T-helper 17 cell (primary cell): ENCODE results near the gene TMEM223. TPM values are rescaled to one million over a fixed set of nuclear protein-coding genes. Genes with fewer than 3 reads are reported as not detected.
"Not testable (repeated sequence)": the region's sequence is repeated elsewhere in the genome, so short reads cannot be mapped to it uniquely, and the experiment has no call there.

ENCODE experiments used
- ATAC-seq: fragments of 150-1000 bp; cut with Tn5 transposase; 2 replicates; pipeline ENCODE4 v1.10.0; 2021; ENCODE audit warnings: mild to moderate bottlenecking, moderate library complexity
- DNase-seq, 3 donors: peaks; one replicate each; pipeline versions ENCODE4 v3.0.0 to v3.0.0-alpha.2; 2020 to 2021
- H3K9me3 ChIP-seq: one replicate; pipeline ENCODE4 v1.7.0; 2013; ENCODE audit warnings: low read length, mild to moderate bottlenecking; ENCODE audit not compliant: control insufficient read depth, poor library complexity, severe bottlenecking
- H3K27ac Mint-ChIP-seq: one replicate; pipeline ENCODE4 v1.8.0; 2022; ENCODE audit warnings: mild to moderate bottlenecking, moderate library complexity, mixed read lengths
- H3K27me3 Mint-ChIP-seq: one replicate; pipeline ENCODE4 v1.8.0; 2022; ENCODE audit warnings: mixed read lengths
- H3K36me3 Mint-ChIP-seq: one replicate; pipeline ENCODE4 v1.8.0; 2022; ENCODE audit warnings: low read depth, mixed read lengths
- H3K4me1 Mint-ChIP-seq: one replicate; pipeline ENCODE4 v1.8.0; 2022; ENCODE audit warnings: mild to moderate bottlenecking, mixed read lengths
- H3K4me3 Mint-ChIP-seq: one replicate; pipeline ENCODE4 v1.8.0; 2022; ENCODE audit warnings: mild to moderate bottlenecking, moderate library complexity, mixed read lengths
- total RNA-seq, 4 donors: library from RNA in 2 of 4; stranded (reverse) in 2 of 4; gene quantifications; one replicate each; pipeline ENCODE4 v1.2.3 and lab custom pipeline; 2022 to 2026

TMEM223 gene
- 1 to 10 TPM; 5.7 to 7.3 TPM for total RNA-seq
- 8.4 to 27.0 reads per million in 2 donors for total RNA-seq (lab: John Stamatoyannopoulos, UW)

GRCh38 chr11:62791501-62792201 lies at the start of gene TMEM223:
TMEM223 (minus strand) TSS chr11:62792006; CDS start chr11:62791994, 12 bp downstream.
- no peaks in the 10 kb centered on the region for H3K9me3 ChIP-seq
- peak; percentile 83 to 87 (median 86) for DNase-seq
- Mint-ChIP-seq H3K4me3 (peak within 1 kb of the TSS; percentile 92), H3K27ac (peak within 1 kb of the TSS; percentile 93), H3K27me3 (no peaks in the 10 kb centered on the region), H3K36me3 (peaks cover 3% of the 10 kb centered on the region), H3K4me1 (peaks cover 43% of the 10 kb centered on the region)
- peak; percentile 80 for ATAC-seq

- H3K27ac Mint-ChIP-seq, H3K27me3 Mint-ChIP-seq, H3K36me3 Mint-ChIP-seq, H3K4me3 Mint-ChIP-seq, H3K9me3 ChIP-seq: not testable (repeated sequence)
- H3K4me1 Mint-ChIP-seq = peaks cover 25% of the 10 kb centered on the region
- peak; percentile 49 for ATAC-seq
- DNase-seq = peak; percentile 60 to 73 (median 66)
Observed at GRCh38 chr11:62840721-62841360, 49.0 kb upstream of the TMEM223 start.

- Mint-ChIP-seq H3K27me3 (no peaks in the 10 kb centered on the region), H3K27ac (no peak within 1 kb of the TSS), H3K4me1 (peaks cover 28% of the 10 kb centered on the region), H3K36me3 (peaks cover 7% of the 10 kb centered on the region), H3K4me3 (no peak within 1 kb of the TSS)
- ATAC-seq (peak; percentile 53), DNase-seq (peak; percentile 75 to 82 (median 80))
- no peaks in the 10 kb centered on the region for H3K9me3 ChIP-seq
Observed at GRCh38 chr11:62839050-62839945, 47.5 kb upstream of the TMEM223 start, which contains the start of gene WDR74. WDR74 (minus strand) TSS chr11:62839590; CDS start chr11:62839570, 20 bp downstream.

GRCh38 chr11:62835336-62835735 lies 43.5 kb upstream of the TMEM223 start:
- H3K27ac Mint-ChIP-seq = peak overlapping the region; percentile 63

GRCh38 chr11:62832336-62833234 lies 40.8 kb upstream of the TMEM223 start, which contains the start of gene TEX54:
TEX54 (minus strand) TSS chr11:62832841.
- peak within 1 kb of the TSS; percentile 99 for H3K27ac Mint-ChIP-seq
- H3K4me1 Mint-ChIP-seq = peaks cover 33% of the 10 kb centered on the region
- ATAC-seq (peak; percentile 1), DNase-seq (no peak)
- H3K36me3 Mint-ChIP-seq = peaks cover 2% of the 10 kb centered on the region
- H3K9me3 ChIP-seq = no peaks in the 10 kb centered on the region
- peak within 1 kb of the TSS; percentile 99 for H3K4me3 Mint-ChIP-seq
- H3K27me3 Mint-ChIP-seq = no peaks in the 10 kb centered on the region

More at GRCh38 chr11:62835336-62835735, 43.5 kb upstream of the TMEM223 start:
- no peaks in the 10 kb centered on the region for H3K9me3 ChIP-seq
- Mint-ChIP-seq H3K27me3 (no peaks in the 10 kb centered on the region), H3K36me3 (peaks cover 7% of the 10 kb centered on the region), H3K4me1 (peaks cover 42% of the 10 kb centered on the region), H3K4me3 (no peak overlapping the region)
- ATAC-seq (no peak), DNase-seq (no peak)

- H3K9me3 ChIP-seq = no peaks in the 10 kb centered on the region
- DNase-seq (peak; percentile 98 to 99 (median 98)), ATAC-seq (peak; percentile 93)
- Mint-ChIP-seq H3K36me3 (no peaks in the 10 kb centered on the region), H3K4me1 (peaks cover 33% of the 10 kb centered on the region), H3K27ac (peak within 1 kb of the TSS; percentile 99), H3K27me3 (no peaks in the 10 kb centered on the region), H3K4me3 (peak within 1 kb of the TSS; percentile 99)
Observed at GRCh38 chr11:62831520-62832335, 39.9 kb upstream of the TMEM223 start, which contains the start of gene STX5. STX5 (minus strand) TSS chr11:62832051; CDS start chr11:62831243, 808 bp downstream.

- no peak for DNase-seq
- peak overlapping the region; percentile 99 for H3K27ac Mint-ChIP-seq
- ATAC-seq = no peak
- no peaks in the 10 kb centered on the region for H3K27me3 Mint-ChIP-seq
- H3K9me3 ChIP-seq = no peaks in the 10 kb centered on the region
- H3K36me3 Mint-ChIP-seq = no peaks in the 10 kb centered on the region
- H3K4me1 Mint-ChIP-seq = peaks cover 31% of the 10 kb centered on the region
- peak overlapping the region; percentile 99 for H3K4me3 Mint-ChIP-seq
Observed at GRCh38 chr11:62830904-62831519, 39.2 kb upstream of the TMEM223 start.

- not testable (repeated sequence) for H3K27ac Mint-ChIP-seq, ATAC-seq, H3K36me3 Mint-ChIP-seq, DNase-seq, H3K9me3 ChIP-seq, H3K27me3 Mint-ChIP-seq, H3K4me3 Mint-ChIP-seq
- peaks cover 24% of the 10 kb centered on the region for H3K4me1 Mint-ChIP-seq
Observed at GRCh38 chr11:62828130-62828529, 36.3 kb upstream of the TMEM223 start.

- ATAC-seq (no peak), DNase-seq (no peak)
- H3K4me1 Mint-ChIP-seq = peaks cover 7% of the 10 kb centered on the region
- H3K36me3 Mint-ChIP-seq = peaks cover 7% of the 10 kb centered on the region
- no peaks in the 10 kb centered on the region for H3K9me3 ChIP-seq
- H3K27me3 Mint-ChIP-seq = no peaks in the 10 kb centered on the region
- H3K27ac Mint-ChIP-seq = no peak overlapping the region
- no peak overlapping the region for H3K4me3 Mint-ChIP-seq
Observed at GRCh38 chr11:62823677-62824076, 31.9 kb upstream of the TMEM223 start.

GRCh38 chr11:62817129-62817528 lies 25.3 kb upstream of the TMEM223 start:
- Mint-ChIP-seq H3K4me1 (peaks cover 3% of the 10 kb centered on the region), H3K4me3 (no peak overlapping the region), H3K27ac (no peak overlapping the region), H3K36me3 (peaks cover 2% of the 10 kb centered on the region), H3K27me3 (no peaks in the 10 kb centered on the region)
- no peaks in the 10 kb centered on the region for H3K9me3 ChIP-seq
- DNase-seq (no peak), ATAC-seq (no peak)

GRCh38 chr11:62816557-62816956 lies 24.8 kb upstream of the TMEM223 start:
- no peaks in the 10 kb centered on the region for H3K9me3 ChIP-seq
- H3K4me3 Mint-ChIP-seq = no peak overlapping the region
- no peak for ATAC-seq
- H3K27me3 Mint-ChIP-seq = no peaks in the 10 kb centered on the region
- DNase-seq = no peak
- peaks cover 3% of the 10 kb centered on the region for H3K4me1 Mint-ChIP-seq
- H3K27ac Mint-ChIP-seq = no peak overlapping the region
- H3K36me3 Mint-ChIP-seq = peaks cover 2% of the 10 kb centered on the region
